Epithelial cell of prostate (primary cell): ENCODE results near the gene ABI3BP.
"Not testable (repeated sequence)": the region's sequence is repeated elsewhere in the genome, so short reads cannot be mapped to it uniquely, and the experiment has no call there.

ENCODE experiments used
- DNase-seq: peaks from one replicate; pipeline ENCODE4 v3.0.0-alpha.2; 2011; ENCODE audit warnings: low read depth, low spot score
- H3K27ac ChIP-seq: fragments of 450-650 bp; 2 replicates; pipeline ENCODE4 v1.5.1; 2017; ENCODE audit warnings: mild to moderate bottlenecking

The ABI3BP gene

GRCh38 chr3:100953103-100953502, 40.1 kb downstream of the ABI3BP start:
- DNase-seq: no peak
- no peak overlapping the region for H3K27ac ChIP-seq

DNA sequence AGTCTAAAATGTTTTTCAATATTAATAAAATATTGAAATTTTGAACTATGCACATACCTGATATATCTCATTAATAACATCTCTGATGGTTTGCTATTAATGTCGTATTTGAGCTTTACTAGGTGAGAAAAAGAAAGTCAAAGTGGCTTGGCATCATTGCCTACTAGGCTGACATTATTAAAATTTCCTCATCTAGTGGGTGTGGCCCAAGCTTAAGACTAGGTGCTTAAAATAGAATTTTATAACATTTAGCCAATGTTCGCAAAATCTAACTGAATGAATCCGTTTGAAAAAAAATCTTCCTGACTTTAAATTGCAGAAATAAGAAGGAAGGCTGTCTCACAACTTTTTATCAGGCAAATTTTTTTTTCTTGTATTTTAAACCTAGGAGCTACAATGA, 46.1 kb downstream of the ABI3BP start:
- no peak for DNase-seq
- no peak overlapping the region for H3K27ac ChIP-seq

- DNase-seq, H3K27ac ChIP-seq: not testable (repeated sequence)
Measured at GRCh38 chr3:100946096-100946495, 47.1 kb downstream of the ABI3BP start.

GRCh38 chr3:100941451-100941850, 51.8 kb downstream of the ABI3BP start:
- H3K27ac ChIP-seq: peak overlapping the region; percentile 38
- DNase-seq: no peak

GRCh38 chr3:100941041-100941440, 52.2 kb downstream of the ABI3BP start:
- peak overlapping the region; percentile 38 for H3K27ac ChIP-seq

DNA sequence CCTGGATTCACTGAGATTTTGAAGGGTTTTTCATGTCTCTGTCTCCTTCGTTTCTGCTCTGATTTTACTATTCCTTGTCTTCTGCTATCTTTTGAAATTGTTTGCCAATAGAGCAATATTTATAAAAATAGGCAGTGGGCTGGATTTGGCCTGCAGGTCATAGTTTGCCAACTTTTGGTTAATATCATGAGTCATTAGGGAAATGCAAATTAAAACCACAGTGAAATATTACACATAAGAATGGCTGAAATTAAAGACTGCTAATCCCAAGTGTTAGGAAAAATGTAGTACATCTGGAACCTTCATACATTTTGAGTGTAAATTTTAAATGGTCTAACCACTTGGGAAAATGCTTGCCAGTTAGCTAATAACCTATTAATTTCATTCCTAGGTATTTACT, 56.3 kb downstream of the ABI3BP start:
- H3K27ac ChIP-seq: no peak overlapping the region
- no peak for DNase-seq

More at GRCh38 chr3:100941041-100941440, 52.2 kb downstream of the ABI3BP start:
- DNase-seq: peak; percentile 36

DNA sequence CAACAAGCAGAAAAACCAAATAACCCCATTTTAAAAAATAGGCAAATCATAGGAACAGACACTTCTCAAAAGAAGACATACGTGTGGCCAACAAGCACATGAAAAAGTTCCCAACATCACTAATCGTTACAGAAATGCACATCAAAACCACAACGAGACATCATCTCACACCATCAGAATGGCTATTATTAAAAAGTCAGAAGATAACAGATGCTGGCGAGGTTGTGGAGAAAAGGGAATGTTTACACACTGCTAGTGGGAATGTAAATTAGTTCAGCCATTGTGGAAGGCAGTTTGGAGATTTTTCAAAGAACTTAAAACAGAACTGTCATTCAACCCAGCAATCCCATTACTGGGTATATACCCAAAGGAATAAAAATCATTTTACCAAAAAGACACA, 60.7 kb downstream of the ABI3BP start:
- no peak overlapping the region for H3K27ac ChIP-seq
- no peak for DNase-seq

- H3K27ac ChIP-seq: no peak overlapping the region
- no peak for DNase-seq
Measured at GRCh38 chr3:100928638-100929428, 64.4 kb downstream of the ABI3BP start.

DNA sequence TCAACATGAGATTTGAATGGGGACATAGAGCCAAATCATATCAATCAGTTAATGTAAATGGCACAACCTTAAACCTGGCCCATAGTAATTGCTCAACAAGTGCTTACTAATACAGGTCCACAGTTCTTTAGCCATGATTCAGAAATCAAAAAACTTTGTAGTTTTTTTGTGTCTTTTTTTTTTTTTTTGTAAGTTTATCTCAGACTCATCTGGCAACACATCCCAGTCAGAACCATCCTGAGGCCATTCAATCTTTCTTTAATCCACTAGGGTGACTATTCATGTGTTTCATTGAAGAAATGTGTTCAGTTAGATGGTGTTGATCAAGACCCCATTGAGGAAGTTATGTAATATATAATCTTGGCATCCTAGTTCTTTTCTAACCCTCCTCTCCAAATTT, 65.4 kb downstream of the ABI3BP start:
- DNase-seq: peak; percentile 8
- no peak overlapping the region for H3K27ac ChIP-seq

GRCh38 chr3:100915706-100916495, 77.3 kb downstream of the ABI3BP start:
- DNase-seq: no peak

DNA sequence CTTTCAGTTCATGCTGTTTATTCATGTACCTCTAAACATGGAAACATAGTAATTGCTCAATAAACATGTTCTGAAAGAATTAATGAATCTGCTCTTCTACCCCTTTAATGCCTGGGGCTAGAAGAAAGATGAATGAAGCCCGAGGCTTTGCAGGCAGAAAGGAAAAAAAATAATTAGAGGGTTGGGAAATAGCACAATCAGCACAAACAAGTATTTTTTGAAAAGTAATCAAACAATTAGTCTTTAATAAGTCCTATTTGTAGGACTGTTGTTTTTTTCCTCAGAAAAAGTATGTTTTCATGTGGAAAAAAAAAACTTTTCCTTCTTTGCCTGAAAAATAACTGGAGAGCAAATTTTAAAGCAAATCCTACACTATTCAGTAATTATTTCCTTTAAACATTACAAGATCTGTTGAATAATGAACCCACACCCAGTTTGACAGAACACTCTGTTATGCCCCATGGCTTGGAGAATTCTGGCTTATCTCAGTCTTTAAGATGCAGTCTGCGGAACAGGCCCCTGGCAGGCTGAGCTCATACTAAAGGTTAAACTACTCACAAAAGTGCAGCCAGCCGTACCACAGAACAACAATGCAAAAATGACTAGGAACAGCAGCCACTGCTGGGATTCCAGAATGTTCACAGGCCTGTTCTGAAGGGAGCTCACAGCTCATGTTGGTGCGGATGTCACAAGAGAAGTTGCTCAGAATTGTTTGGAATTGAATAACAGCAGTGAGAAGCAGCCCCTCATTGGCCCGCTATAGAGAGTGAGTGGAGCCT, 79.2 kb downstream of the ABI3BP start:
- no peak for DNase-seq
- no peak overlapping the region for H3K27ac ChIP-seq

More at GRCh38 chr3:100915706-100916495, 77.3 kb downstream of the ABI3BP start:
- no peak overlapping the region for H3K27ac ChIP-seq

DNA sequence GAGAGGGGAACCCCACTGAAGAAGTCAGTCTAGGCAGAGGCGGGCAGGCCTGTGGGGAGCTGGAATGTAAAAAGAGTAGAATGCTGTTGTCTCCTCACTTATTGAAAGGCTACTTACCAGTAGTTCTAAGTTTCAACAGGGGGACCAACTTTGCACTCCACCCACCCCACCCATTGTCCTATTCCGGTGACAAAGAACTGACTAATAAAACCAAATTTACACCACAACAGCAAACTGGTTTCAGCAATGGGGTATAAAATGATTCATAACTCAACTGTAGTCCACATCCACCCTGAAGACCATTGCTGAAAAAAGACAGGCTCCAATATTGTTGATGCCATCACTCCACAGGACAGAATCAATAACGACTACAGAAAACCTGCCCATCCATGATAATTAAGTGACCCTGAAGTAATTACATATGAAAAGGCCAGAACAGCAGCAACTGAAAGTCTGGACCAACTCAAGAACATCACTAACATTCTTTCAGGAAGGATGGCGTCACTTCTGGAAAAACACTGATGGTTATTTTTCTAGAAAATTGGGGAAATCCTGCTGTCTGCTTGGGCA, 80.2 kb downstream of the ABI3BP start:
- DNase-seq: no peak
- H3K27ac ChIP-seq: no peak overlapping the region

DNA sequence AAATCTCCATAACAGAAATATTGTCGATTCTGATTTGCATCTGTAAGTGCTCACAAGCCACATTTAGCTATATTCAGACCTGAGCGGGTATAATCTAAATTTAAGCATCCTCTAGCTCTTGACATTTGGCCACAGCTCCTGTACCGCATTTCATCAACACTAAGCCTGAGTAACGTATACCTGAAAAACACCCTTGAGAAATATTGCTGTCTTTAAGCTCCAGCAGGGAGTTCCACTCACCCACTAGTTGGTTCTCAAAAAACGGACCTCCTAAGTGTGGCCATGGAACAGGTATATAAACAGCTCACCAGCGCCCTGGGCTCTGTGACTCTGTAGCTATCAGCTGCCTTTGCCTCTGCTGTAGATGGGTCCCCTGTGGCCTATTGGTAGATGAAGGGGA, 80.7 kb downstream of the ABI3BP start:
- DNase-seq: no peak
- no peak overlapping the region for H3K27ac ChIP-seq

GRCh38 chr3:100911956-100912355, 81.3 kb downstream of the ABI3BP start:
- DNase-seq: no peak
- no peak overlapping the region for H3K27ac ChIP-seq

GRCh38 chr3:100910986-100911385, 82.2 kb downstream of the ABI3BP start:
- no peak overlapping the region for H3K27ac ChIP-seq
- no peak for DNase-seq

DNA sequence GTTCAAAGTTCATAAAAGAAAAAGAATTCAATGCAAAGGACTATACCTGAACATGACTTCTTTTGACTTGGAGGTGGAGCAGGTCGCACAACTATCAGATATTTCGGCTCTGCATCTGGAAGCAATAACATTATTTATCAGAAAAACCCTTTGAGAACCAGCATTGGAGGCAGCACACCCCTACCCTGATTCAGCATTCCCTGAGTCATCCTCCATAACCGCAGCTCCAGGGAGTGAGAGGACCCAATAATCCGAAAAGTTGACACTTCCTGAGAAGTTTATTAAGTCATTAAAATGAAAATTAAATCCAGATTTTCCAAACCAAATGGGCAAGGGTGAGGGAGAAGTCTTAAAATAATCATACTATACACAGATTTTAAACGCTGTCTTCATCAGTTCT, 90.6 kb downstream of the ABI3BP start:
- no peak overlapping the region for H3K27ac ChIP-seq
- no peak for DNase-seq

GRCh38 chr3:100900671-100901335, 92.4 kb downstream of the ABI3BP start:
- peak overlapping the region; percentile 28 for H3K27ac ChIP-seq
- DNase-seq: no peak

GRCh38 chr3:100899440-100900091, 93.7 kb downstream of the ABI3BP start:
- no peak for DNase-seq

GRCh38 chr3:100898681-100899080, 94.5 kb downstream of the ABI3BP start:
- peak overlapping the region; percentile 28 for H3K27ac ChIP-seq
- DNase-seq: no peak

More at GRCh38 chr3:100899440-100900091, 93.7 kb downstream of the ABI3BP start:
- H3K27ac ChIP-seq: peak overlapping the region; percentile 28
